Mucosa of descending colon (tissue), 3 donors: Measurements from ENCODE around the gene DLG2. TPM values are rescaled to one million over a fixed set of nuclear protein-coding genes. Genes with fewer than 3 reads are reported as not detected.

Source experiments
- ATAC-seq: fragments of 200-7000 bp; cut with Tn5 transposase; one replicate; pipeline ENCODE4 v1.9.1; 2020; ENCODE audit warnings: mild to moderate bottlenecking, moderate library complexity
- DNase-seq, 3 donors: peaks; one replicate each; pipeline ENCODE4 v3.0.0-alpha.2; 2020
- H3K36me3 ChIP-seq: fragments of 200-600 bp; one replicate; pipeline ENCODE4 v1.8.0; 2021; ENCODE audit warnings: low read depth, mild to moderate bottlenecking
- H3K4me1 ChIP-seq: fragments of 200-600 bp; one replicate; pipeline ENCODE4 v1.8.0; 2021; ENCODE audit warnings: low read depth, mild to moderate bottlenecking
- H3K4me3 ChIP-seq: fragments of 200-600 bp; one replicate; pipeline ENCODE4 v1.8.0; 2021; ENCODE audit warnings: mild to moderate bottlenecking
- H3K9me3 ChIP-seq: fragments of 200-600 bp; one replicate; pipeline ENCODE4 v1.8.0; 2021; ENCODE audit warnings: mild to moderate bottlenecking
- intact Hi-C, 2 donors: fragments of 100-400 bp; cut with DNase I in 1 of 2; cut with micrococcal nuclease in 1 of 2; formaldehyde crosslinking; loops; one replicate each; pipeline versions ENCODE4 v1.11.0 to v1.11.1; 2022; cut with DNase I, micrococcal nuclease
- total RNA-seq, 3 donors: library from RNA; stranded (reverse); fragmentation: NEBNext Ultra II Directional in 2 of 3; extraction: Animal tissue kit (Norgen Biotek cat#: 25700) in 2 of 3; gene quantifications; one replicate each; pipeline versions ENCODE4 v1.2.1 to v1.2.4, GENCODE V29; 2021 to 2023
- TF ChIP-seq, protein P1 (sequence below): fragments of 200-600 bp; IDR thresholded peaks from one replicate; pipeline ENCODE4 v1.8.0; 2022; ENCODE audit warnings: antibody characterized with exemption, mild to moderate bottlenecking
- donor health status: DM: no; HTN: no; CAD: no; lungs with moderate emphysema.
- donor health status: DM: no; HTN: no; CAD: no.
- donor health status: DM: no; HTN: yes; CAD: no.

The DLG2 gene
- total RNA-seq, 3 donors from 2014 or later, result 2.1 to 11.1 (median 2.4) TPM

- Histone ChIP-seq H3K9me3 (no peaks in the 10 kb centered on the region), H3K4me1 (peaks cover 18% of the 10 kb centered on the region), H3K4me3 (no peak overlapping the region), H3K36me3 (no peaks in the 10 kb centered on the region)
- DNase-seq (no peak), ATAC-seq (no peak)
- TF ChIP-seq, protein P1, sequence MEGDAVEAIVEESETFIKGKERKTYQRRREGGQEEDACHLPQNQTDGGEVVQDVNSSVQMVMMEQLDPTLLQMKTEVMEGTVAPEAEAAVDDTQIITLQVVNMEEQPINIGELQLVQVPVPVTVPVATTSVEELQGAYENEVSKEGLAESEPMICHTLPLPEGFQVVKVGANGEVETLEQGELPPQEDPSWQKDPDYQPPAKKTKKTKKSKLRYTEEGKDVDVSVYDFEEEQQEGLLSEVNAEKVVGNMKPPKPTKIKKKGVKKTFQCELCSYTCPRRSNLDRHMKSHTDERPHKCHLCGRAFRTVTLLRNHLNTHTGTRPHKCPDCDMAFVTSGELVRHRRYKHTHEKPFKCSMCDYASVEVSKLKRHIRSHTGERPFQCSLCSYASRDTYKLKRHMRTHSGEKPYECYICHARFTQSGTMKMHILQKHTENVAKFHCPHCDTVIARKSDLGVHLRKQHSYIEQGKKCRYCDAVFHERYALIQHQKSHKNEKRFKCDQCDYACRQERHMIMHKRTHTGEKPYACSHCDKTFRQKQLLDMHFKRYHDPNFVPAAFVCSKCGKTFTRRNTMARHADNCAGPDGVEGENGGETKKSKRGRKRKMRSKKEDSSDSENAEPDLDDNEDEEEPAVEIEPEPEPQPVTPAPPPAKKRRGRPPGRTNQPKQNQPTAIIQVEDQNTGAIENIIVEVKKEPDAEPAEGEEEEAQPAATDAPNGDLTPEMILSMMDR, result no peak
- intact Hi-C loops, result no loop called here
Measured at GRCh38 chr11:85666687-85667086, 39.5 kb upstream of the DLG2 start.

DNA sequence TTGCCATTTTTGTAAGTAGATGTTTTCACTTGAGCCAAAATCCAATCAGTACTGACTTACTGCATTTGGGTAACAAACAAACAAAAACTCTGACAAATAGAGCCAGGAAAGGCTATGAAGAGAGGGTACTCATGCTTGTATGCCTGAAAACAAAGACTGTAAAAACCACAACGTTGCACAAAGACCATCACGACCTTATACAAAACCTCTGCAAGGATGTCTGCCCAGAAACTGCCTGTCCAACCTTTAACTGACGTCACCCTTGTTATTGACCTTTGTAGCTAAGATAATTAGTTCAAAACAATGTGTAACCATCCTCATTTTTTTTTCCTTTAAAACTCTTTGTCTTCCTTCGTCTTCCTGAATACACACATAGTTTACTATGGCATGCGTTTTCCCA is 38.6 kb upstream of the DLG2 start:
- Histone ChIP-seq H3K4me1 (peaks cover 27% of the 10 kb centered on the region), H3K9me3 (no peaks in the 10 kb centered on the region), H3K4me3 (no peak overlapping the region), H3K36me3 (no peaks in the 10 kb centered on the region)
- DNase-seq, result no peak
- TF ChIP-seq, protein P1, result no peak
- intact Hi-C loops, result no loop called here
- no peak for ATAC-seq

- Histone ChIP-seq H3K4me1 (peaks cover 32% of the 10 kb centered on the region), H3K9me3 (no peaks in the 10 kb centered on the region)
- intact Hi-C loops, result no loop called here
Measured at GRCh38 chr11:85664615-85665481, 37.7 kb upstream of the DLG2 start, which contains the start of gene CREBZF. TSS of gene CREBZF (minus strand) at chr11:85665129. CDS start at chr11:85664875, 254 bp downstream.

DNA sequence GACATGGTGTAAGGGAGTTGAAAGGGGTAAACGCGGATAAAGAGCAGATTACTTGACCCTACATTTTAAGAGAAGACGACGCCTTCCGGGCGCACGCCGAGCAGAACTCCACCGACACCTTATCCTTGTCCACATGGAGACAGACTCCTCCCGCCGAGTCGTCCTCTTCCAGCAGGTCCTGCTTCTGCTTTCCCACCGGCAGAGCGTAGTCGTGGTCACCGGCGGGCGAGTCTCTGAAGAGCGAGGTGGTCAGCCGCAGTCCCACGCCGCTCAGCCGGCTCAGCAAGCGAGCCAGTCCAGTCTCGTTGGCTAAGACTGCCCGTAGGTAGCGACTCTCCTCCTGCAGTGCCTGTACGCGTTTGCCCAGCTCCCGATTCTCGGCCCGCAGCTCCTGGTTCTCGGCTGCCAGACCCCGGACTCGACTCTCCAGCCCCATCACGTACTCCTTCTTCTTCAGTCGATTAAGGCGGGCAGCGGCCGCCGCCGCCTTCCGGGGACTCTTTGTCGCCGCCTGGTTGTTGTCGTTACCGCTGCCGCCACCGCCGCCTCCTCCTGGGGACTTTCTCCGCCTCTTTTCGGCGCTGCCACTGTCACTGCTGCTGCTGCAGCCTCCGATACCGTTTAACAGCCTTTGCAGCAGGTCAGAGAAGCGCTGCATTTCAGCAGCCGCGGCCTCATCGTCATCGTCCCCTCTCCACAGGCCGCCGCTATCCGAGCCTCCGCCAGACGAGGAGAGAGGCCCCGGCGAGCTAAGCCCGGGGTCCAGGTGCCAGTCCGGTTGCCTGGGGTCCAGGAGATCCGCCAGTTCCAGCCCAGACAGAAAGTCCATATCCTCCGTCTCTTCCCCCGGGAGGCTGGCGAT is 36.8 kb upstream of the DLG2 start:
- intact Hi-C loops, result no loop called here
- Histone ChIP-seq H3K4me3 (peak overlapping the region; percentile 56), H3K4me1 (peaks cover 40% of the 10 kb centered on the region), H3K36me3 (no peaks in the 10 kb centered on the region), H3K9me3 (no peaks in the 10 kb centered on the region)
- TF ChIP-seq, protein P1, result peak; percentile 59
- ATAC-seq, result peak; percentile 87
- DNase-seq, result peak; percentile 89 to 92 (median 90)

More at GRCh38 chr11:85664615-85665481, 37.7 kb upstream of the DLG2 start, which contains the start of gene CREBZF:
- TF ChIP-seq, protein P1, result no peak
- ATAC-seq (peak; percentile 94), DNase-seq (peak; percentile 95 to 96 (median 96))
- peak within 1 kb of the TSS; percentile 56 for H3K4me3 ChIP-seq
- no peaks in the 10 kb centered on the region for H3K36me3 ChIP-seq

DNA sequence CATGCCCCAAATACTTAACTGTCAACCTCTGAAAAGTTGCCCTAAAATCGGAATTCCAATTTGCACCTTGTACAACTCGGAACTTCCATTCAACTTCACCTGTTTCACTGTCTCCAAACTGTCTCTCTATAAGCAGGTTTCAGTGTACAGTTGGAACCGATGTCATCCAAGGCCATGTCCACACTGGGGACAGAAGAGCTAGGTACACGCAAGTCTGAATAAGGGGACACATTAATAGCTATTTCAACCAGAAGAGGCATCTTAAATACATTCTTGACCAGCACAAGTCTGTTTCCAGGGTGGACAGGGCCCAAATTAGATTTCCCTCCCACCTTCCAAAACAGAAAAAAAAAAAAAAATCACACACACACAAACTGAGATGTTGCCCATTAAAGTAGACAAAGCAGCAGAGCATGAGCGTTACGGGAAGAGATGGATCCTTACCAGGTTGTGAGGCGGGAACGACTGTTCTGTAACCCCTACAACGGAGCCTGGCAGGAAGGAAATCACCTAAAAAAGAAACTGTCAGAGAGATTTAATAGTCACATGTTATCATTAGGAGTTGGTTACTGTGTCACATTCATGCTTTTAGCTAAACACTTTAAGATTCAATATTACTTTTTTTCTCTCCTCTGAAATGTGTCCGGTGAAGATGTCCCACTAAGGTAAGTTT is 36.1 kb upstream of the DLG2 start:
- Histone ChIP-seq H3K9me3 (no peaks in the 10 kb centered on the region), H3K4me3 (peak overlapping the region; percentile 56), H3K4me1 (peaks cover 42% of the 10 kb centered on the region), H3K36me3 (no peaks in the 10 kb centered on the region)
- DNase-seq (no peak), ATAC-seq (no peak)
- TF ChIP-seq, protein P1, result no peak
- intact Hi-C loops, result no loop called here
